Astrocyte of the hippocampus (primary cell): Measurements from ENCODE around the gene DNMT1.

ENCODE experiments used
- DNase-seq: peaks from one replicate; pipeline ENCODE4 v3.0.0; 2011; ENCODE audit warnings: low read depth, low spot score

Gene DNMT1

DNA sequence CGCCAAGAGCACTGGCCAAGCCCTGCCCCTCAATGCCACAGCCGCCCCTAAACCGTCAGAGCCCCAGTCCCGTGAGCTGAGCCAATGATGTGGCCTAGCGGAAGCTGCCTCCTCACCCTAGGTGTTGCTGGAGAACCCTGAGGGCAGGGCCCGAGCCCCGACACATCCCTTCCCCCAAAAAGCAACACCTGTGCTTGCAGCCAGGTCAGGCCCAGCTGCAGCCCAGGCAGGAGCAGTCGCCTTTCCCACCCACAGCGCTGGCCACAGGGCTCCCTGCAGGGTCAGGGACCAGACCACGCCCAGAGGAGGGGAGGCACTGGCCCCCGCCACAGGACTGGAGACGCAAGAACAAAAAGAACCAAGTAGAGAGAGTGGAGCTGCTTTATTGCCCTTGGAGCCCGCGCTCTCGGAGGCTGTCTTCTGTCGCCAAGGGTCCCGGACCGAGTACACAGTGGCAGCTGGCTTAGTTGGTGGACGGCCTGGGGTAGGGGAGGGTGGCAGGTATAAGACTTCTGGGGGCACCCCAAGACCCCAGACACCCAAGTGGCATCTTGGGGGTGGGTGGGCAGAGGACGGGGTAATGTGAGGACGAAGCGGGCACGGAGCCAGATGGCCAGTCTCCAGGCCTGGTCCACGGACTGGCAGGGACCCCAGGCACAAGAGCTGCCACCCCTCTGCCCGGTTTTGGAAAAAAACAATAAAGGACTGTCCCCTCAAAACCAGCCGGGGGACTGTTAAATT is 79.9 kb downstream of the DNMT1 start:
- no peak for DNase-seq

DNA sequence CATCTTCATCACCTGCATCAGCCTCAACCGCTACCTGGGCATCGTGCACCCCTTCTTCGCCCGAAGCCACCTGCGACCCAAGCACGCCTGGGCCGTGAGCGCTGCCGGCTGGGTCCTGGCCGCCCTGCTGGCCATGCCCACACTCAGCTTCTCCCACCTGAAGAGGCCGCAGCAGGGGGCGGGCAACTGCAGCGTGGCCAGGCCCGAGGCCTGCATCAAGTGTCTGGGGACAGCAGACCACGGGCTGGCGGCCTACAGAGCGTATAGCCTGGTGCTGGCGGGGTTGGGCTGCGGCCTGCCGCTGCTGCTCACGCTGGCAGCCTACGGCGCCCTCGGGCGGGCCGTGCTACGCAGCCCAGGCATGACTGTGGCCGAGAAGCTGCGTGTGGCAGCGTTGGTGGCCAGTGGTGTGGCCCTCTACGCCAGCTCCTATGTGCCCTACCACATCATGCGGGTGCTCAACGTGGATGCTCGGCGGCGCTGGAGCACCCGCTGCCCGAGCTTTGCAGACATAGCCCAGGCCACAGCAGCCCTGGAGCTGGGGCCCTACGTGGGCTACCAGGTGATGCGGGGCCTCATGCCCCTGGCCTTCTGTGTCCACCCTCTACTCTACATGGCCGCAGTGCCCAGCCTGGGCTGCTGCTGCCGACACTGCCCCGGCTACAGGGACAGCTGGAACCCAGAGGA is 80.6 kb downstream of the DNMT1 start:
- no peak for DNase-seq

DNA sequence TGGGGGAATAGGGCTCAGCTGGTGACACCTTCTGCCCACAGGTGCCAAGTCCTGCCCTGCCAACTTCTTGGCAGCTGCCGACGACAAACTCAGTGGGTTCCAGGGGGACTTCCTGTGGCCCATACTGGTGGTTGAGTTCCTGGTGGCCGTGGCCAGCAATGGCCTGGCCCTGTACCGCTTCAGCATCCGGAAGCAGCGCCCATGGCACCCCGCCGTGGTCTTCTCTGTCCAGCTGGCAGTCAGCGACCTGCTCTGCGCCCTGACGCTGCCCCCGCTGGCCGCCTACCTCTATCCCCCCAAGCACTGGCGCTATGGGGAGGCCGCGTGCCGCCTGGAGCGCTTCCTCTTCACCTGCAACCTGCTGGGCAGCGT is 81.2 kb downstream of the DNMT1 start:
- no peak for DNase-seq

DNA sequence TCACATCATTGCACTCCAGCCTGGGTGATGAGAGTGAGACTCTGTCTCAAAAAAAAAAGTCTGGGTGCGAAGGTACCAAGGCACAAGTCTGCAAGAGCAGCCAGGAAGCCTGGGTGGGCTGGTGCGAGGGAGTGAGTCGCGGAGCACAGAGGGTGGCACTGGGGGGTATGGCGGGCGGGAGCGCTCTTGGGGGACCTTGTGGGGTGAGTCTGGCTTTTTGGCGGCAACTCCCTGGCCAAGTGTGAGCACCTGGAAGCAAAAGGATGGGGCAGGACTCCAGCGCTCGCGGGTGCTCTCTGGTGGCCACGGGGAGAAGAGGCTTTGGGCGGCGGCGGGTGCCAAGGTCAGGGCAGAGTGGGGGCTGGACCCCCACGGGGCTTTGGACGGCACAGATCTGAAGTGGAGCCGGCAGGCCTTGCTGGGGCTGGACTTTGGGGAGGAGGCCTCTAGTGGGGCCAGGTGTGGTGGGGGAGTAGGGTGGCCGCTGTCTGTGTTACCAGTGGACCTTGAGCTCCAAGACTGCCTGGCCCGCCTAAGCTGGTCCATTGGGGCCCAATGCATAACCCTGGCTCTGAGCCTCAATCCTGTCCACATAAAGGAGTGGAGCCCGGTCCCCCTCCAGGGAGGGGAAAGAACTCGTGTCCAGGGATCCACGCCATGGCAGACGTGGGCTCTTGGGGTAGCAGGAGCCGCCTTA is 81.7 kb downstream of the DNMT1 start:
- peak; percentile 59 for DNase-seq

DNA sequence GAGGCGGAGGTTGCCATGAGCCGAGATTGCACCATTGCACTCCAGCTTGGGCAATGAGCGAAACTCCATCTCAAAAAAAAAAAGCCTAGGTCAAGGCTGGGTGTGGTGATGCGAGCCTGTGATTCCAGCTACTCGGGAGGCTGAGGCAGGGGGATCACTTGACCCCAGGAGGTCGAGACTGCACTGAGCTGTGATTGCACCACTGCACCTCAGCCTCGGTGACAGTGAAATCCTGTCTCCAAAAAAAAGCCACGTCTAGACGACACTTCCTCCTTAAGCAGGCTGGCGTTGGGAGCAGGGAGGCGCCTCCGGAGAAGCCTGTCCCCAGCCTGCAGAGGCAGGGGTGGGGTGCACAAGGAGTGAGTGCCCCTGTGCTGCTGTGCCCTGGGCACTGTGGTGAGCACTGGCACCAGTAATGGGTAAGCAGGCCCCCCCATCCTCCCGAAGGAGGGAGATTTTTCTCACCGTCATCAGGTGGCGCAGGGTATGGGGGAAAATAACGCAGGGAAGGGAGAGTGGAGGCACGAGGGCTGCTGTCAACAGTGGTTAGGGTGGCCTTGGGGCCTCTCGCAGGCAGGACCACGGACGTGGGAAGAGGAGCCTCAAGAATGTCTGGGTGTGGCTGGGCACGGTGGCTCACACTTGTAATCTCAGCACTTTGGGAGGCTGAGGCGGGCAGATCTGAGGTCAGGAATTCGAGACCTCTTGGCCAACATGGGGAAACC is 82.6 kb downstream of the DNMT1 start:
- DNase-seq = no peak

DNA sequence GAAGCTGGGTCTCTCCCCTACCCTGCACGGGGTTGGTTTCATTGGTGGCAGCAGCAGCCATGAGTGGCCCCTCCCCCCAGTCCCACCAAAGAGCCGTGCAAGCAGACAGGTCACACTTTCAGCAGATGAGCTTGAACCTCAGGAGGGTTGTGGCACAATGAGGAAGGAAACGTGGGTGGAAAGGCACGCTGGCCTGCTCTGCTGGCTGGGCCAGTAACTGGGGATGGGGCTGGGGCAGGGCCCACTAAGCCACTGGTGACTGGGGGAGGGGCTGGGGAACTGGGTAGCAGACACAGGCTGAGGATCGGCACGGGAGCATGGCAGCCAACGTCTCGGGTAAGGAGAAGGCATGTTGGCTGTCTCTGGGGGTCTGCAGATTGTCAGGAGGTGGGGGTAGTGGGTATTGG is 83.3 kb downstream of the DNMT1 start, which contains the start of gene P2RY11:
TSS of gene P2RY11 (plus strand) at position 289 of the 407 bp plus-strand sequence. CDS start at position 318, 29 bp downstream.
- DNase-seq = no peak

DNA sequence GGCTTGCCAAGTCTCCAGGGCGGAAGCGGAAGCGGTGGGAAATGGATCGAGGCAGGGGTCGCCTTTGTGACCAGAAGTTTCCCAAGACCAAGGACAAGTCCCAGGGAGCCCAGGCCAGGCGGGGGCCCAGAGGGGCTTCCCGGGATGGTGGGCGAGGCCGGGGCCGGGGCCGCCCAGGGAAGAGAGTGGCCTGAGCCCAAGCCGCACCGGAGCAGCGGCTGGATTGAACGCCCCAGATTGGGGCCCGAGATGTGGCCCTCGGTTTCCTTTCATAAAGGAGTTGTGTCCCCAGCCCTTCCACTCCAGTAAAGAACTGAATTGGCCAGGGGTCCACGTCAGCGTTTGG is 83.8 kb downstream of the DNMT1 start:
- no peak for DNase-seq

DNA sequence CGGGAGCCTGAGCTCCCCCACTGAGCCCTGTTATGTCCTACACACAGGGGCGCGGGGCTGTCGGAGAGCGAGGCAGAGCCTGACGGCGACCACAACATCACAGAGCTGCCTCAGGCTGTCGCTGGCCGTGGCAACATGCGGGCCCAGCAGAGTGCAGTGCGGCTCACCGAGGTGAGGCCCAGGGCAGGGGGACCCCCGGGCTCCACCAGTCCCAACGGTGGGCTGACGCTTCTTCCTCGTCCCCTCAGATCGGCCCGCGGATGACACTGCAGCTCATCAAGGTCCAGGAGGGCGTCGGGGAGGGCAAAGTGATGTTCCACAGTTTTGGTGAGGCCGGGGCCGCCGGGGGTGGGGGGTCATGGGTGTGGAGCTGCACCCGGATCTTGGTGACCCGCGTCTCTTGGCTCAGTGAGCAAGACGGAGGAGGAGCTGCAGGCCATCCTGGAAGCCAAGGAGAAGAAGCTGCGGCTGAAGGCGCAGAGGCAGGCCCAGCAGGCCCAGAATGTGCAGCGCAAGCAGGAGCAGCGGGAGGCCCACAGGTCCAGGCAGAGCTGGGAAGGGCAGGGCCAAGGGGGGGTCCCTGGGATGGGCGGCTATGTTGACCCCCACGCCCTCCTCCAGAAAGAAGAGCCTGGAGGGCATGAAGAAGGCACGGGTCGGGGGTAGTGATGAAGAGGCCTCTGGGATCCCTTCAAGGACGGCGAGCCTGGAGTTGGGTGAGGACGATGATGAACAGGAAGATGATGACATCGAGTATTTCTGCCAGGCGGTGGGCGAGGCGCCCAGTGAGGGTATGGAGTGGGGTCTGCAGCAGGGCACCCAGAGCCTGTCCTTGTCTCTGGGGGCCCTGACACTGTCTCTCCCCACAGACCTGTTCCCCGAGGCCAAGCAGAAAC is 84.4 kb downstream of the DNMT1 start:
- no peak for DNase-seq

DNA sequence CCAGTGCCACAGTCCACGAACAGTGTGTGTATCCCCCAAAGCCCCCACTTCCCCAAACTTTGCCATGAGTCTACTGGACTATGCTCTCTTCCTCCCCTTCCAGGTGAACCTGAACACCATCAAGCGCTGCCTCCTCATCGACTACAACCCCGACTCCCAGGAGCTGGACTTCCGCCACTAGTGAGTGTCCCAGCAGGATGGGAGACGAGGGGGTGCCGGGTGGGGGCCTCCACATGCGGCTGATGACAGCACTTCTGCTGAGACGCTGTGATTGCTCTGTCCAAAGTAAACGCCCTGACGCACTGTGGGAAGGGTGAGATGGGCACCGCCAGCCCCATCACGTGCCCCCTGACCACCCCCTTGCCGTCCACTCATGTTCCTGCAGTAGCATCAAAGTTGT is 85.2 kb downstream of the DNMT1 start:
- no peak for DNase-seq

DNA sequence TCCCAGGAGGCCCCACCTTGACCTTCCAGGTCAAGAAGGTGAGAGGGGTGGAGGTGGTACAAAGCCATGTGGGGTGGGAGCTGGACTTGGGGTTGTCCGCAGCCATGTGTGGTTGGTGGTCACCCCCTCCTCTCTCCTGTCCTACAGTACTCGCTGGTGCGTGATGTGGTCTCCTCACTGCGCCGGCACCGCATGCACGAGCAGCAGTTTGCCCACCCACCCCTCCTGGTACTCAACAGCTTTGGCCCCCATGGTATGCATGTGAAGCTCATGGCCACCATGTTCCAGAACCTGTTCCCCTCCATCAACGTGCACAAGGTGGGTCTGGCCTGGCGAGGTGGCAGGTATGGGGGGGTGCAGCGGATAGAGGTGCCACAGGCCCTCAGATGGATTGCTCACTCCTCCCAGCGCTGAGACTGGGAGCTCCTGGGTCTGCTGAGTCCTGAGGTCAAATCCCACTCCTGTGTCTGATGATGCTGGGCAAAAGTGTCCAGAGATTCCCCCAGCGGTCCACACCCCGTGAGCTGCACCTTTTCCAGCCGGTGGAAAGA is 86.9 kb downstream of the DNMT1 start:
- DNase-seq = no peak

DNA sequence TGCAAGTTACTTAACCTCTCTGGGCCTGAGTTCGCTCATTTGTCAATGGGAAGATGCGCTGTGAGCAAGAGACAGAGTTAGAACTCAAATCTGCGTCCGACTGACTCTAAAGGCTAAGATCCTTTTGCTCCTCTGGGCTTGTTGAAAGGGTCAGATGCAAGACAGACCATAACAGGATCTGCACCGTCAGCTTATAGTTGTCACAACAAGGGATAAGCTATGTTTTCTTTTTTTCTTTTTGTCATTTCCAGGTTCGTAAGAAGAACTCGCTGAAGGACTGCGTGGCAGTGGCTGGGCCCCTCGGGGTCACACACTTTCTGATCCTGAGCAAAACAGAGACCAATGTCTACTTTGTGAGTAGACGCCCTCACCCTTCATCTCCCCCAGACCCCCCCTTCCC is 87.5 kb downstream of the DNMT1 start:
- DNase-seq = no peak

DNA sequence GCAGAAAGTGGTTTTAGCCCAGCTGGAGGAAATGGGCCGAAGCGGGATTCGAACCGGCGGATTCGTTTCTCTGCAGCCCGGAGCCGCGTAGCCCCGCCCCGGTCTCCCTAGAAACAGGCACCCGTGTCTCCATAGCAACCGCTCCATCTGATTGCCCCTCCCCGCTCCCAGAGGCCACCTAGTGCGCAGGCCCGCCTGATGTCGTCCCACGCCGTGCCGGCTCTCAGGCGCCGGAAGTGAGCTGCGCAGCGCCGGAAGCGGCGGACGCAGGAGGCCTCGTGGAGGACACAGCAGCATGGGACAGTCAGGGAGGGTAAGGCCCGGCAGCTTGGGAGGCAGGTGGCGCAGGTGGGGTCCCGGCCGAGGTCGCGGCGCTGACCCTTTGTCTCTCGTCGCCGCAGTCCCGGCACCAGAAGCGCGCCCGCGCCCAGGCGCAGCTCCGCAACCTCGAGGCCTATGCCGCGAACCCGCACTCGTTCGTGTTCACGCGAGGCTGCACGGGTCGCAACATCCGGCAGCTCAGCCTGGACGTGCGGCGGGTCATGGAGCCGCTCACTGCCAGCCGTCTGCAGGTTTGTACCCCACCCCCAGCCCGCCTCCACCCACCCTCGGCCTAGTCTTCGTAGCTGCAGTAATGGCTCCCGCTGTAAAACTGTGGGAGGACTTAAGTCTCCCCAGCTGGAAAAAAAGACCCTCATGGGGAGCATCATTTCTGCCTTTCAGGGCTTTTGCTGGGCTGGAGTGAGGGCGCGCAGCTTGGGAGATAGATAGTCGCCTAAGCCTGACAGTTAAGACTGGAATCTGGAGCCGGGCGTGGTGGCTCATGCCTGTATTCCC is 88.4 kb downstream of the DNMT1 start, which contains the start of gene PPAN:
TSS of gene PPAN (plus strand) at position 263 of the 837 bp plus-strand sequence. CDS start at position 296, 33 bp downstream.
- peak; percentile 99 for DNase-seq

DNA sequence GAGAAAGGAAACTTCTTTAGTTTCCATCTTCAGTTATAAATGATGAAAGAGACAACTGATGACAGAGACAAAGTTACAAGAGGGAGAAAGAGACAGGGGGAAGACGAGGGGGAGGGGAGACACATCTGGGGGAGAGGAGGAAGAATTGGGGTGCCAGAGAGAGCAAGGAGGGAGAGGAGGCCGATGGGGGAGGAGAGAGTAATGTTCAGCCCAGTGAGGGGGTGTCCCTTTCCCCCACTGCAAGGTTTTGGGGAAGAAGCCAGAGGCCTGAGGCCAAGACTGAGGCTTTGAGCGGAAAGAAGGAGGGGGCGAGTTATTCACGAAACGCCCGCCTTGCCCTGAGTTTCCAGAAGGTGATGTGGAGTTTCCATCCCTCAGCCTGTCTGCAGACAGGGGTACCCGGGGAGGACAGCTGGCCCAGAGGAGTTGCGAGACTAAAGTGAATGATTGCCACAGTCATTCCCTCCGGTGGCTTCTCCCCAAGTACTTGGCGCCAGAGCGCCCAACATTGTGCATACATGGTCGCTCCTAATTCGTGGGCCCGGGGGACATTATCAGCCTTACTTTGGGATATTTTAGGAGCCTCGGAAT is 89.1 kb downstream of the DNMT1 start:
- no peak for DNase-seq

DNA sequence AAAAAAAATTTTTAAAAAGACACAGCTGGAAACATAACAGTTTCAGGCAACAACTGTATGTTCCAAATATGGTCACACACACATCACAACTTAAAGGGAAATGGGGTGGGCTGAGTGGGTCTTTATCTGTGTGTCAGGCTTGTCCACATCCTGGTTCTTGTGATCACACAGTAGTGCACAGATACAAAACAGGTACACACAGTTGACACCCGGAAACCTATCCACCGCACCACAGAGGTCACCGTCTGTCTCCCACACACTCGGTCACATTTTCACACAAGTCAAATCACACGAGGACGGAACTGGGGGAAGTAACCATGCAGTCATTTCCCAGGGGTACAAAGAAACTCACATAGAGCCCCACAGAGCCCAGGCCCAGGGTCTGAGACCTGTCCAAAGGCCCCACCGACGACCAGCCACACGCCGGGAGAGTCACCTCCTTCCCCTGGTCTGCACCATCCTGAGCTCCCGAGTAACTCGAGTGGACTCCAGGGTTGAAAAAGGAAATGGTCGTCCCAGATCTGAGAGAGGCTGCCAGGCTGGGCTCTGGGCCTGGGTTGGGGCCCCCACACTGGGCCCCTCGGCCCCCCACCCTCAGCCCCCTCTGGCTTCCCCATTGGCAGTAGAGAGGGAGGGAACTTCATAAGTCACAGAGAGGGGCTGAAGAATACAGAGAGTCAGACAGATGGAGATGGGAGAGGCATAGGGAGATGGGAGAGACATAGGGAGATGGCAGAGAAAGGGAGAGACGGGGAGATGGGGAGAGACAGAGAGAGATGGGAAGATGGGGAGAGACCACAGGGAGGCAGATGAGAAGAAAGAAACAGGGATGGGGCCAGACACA is 89.9 kb downstream of the DNMT1 start:
- no peak for DNase-seq

DNA sequence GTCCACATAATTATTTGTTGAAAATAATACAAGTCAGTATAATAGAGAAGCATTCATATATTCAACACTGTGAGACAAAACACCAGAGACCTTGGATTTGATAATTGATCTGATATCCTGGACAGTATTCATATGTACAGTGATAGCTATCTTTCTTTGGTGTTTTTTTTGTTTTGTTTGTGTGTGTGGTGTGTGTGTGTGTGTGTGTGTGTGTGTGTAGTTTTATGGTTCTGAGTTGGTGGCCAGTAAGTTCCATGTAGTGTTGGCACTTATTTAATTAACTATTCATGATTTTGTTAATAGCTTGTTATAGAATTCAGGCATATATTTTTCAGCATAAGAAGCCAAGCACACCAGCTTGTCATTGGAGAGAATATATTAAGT is 90.6 kb downstream of the DNMT1 start:
- no peak for DNase-seq

DNA sequence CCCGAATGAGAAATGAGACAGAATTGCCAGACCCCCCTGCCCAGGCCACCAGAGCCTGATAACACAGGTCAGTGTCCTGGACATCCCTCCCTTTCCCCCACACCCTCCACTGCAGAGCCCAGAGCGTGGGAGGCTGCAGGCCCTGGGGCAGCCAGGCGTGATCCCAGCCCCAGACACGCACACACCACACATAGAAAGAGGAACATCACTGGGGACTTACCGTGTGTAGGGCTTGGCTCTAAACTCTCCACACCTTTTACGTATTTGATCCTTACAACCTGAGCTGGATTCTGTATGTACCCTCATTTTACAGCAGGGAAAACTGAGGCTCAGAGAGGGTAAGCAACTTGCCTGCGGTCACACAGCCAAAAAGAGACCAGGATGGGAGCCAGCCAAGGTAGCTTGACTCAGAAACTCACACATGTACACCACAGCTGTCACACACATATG is 91.9 kb downstream of the DNMT1 start:
- no peak for DNase-seq

DNA sequence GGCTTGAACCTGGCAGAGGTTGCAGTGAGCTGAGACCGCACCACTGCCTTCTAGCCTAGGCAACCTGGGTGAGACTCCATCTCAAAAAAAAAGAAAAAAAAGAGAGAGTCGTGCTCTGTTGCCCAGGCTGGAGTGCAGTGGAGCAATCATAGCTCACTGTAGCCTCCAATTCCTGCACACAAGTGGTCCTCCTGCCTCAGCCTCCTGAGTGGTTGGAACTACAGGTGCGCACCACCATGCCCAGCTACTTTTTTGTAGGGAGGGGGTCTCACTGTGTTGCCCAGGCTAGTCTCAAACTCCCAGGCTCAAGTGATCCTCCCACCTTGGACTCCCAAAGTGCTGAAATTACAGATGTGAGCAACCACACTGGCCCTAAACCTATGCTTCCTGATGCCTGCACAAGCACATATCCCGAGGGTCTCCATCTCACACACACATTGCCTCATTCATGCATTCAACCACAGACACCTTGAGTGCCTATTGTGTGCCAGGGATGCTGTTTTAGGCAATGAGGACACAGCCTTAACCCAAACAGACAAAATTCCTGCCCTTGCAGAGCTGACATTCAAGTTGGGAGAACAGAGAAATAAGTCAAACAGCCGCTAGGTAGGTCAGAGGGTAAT is 94.5 kb downstream of the DNMT1 start:
- no peak for DNase-seq

DNA sequence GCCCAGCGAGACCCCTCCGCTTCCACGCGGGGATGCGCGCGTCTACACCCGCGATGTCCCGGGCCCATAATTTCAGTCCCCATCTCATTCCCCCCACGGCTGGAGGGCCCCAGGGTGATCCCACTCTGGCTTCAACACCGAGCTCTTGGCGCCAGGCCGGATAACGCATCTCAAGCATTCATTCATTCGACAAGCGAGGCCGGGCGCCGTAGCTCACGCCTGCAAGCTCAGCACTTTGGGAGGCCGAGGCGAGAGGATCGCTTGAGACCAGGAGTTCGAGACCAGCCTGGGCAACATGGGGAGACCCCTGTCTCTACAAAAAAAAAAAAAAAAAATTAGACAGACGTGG is 98.2 kb downstream of the DNMT1 start:
- no peak for DNase-seq
